Stimulated activated CD8-positive, alpha-beta memory T cell treated with anti-CD3 and anti-CD28 coated beads, Interleukin-4, amount 100 ng/mL, for 48 hours (primary cell): ENCODE data around the gene TSKU.

Experiments
- DNase-seq: peaks from one replicate; pipeline ENCODE4 v3.0.0-alpha.2; 2020

The TSKU gene

GRCh38 chr11:76783294-76783895 is at the start of gene TSKU:
TSS of gene TSKU (plus strand) at chr11:76783356. CDS start at chr11:76795617, 12,261 bp downstream.
- DNase-seq, result peak; percentile 39

- peak; percentile 58 for DNase-seq
Measured at GRCh38 chr11:76733906-76734305, 49.2 kb upstream of the TSKU start.

GRCh38 chr11:76734456-76735420 is 48.4 kb upstream of the TSKU start:
- DNase-seq, result no peak

GRCh38 chr11:76735841-76736240 is 47.3 kb upstream of the TSKU start:
- DNase-seq, result no peak

GRCh38 chr11:76736266-76736665 is 46.9 kb upstream of the TSKU start:
- DNase-seq, result no peak

- no peak for DNase-seq
Measured at GRCh38 chr11:76736773-76737495, 46.2 kb upstream of the TSKU start.

GRCh38 chr11:76738618-76739240 is 44.4 kb upstream of the TSKU start:
- DNase-seq, result no peak

GRCh38 chr11:76739798-76740197 is 43.4 kb upstream of the TSKU start:
- no peak for DNase-seq

- no peak for DNase-seq
Measured at GRCh38 chr11:76740772-76741171, 42.4 kb upstream of the TSKU start.

GRCh38 chr11:76742902-76743301 is 40.3 kb upstream of the TSKU start:
- DNase-seq, result no peak

- no peak for DNase-seq
Measured at GRCh38 chr11:76744186-76745043, 38.7 kb upstream of the TSKU start.

- DNase-seq, result no peak
Measured at GRCh38 chr11:76745044-76745376, 38.1 kb upstream of the TSKU start.

- DNase-seq, result no peak
Measured at GRCh38 chr11:76745561-76746207, 37.5 kb upstream of the TSKU start.

- no peak for DNase-seq
Measured at GRCh38 chr11:76747153-76747914, 35.8 kb upstream of the TSKU start.

- no peak for DNase-seq
Measured at GRCh38 chr11:76747915-76748860, 35.0 kb upstream of the TSKU start.

GRCh38 chr11:76748948-76749347 is 34.2 kb upstream of the TSKU start:
- no peak for DNase-seq

- DNase-seq, result no peak
Measured at GRCh38 chr11:76750067-76750466, 33.1 kb upstream of the TSKU start.

GRCh38 chr11:76750746-76751145 is 32.4 kb upstream of the TSKU start:
- no peak for DNase-seq

GRCh38 chr11:76752321-76753143 is 30.6 kb upstream of the TSKU start:
- DNase-seq, result no peak
